Measurements from ENCODE around the gene CACNB4.

- TF ChIP-seq NFRKB (IDR thresholded peaks at IDR 0.05), result no peak
- TF ChIP-seq FOXA1 (IDR thresholded peaks at IDR 0.05), result no peak
- TF ChIP-seq PKNOX1 (IDR thresholded peaks at IDR 0.05), result no peak
- no peak for TF ChIP-seq HDGF (IDR thresholded peaks at IDR 0.05; ENCODE audit: borderline replicate concordance)
- TF ChIP-seq BHLHE40 (IDR thresholded peaks at IDR 0.05; ENCODE audit: borderline replicate concordance), result no peak
Observed at GRCh38 chr2:151833984-151834383, 264.9 kb downstream of the CACNB4 start.

Data from HEK293T (cell line).